ENCODE results near the gene MAGI2.

- TF ChIP-seq, protein P1, sequence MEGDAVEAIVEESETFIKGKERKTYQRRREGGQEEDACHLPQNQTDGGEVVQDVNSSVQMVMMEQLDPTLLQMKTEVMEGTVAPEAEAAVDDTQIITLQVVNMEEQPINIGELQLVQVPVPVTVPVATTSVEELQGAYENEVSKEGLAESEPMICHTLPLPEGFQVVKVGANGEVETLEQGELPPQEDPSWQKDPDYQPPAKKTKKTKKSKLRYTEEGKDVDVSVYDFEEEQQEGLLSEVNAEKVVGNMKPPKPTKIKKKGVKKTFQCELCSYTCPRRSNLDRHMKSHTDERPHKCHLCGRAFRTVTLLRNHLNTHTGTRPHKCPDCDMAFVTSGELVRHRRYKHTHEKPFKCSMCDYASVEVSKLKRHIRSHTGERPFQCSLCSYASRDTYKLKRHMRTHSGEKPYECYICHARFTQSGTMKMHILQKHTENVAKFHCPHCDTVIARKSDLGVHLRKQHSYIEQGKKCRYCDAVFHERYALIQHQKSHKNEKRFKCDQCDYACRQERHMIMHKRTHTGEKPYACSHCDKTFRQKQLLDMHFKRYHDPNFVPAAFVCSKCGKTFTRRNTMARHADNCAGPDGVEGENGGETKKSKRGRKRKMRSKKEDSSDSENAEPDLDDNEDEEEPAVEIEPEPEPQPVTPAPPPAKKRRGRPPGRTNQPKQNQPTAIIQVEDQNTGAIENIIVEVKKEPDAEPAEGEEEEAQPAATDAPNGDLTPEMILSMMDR (conservative IDR thresholded peaks at IDR 0.05 in 1 of 2, IDR thresholded peaks at IDR 0.05 in 1 of 2; ENCODE audit: extremely low read depth in 1 of 2, insufficient read depth in 1 of 2, low read depth in 1 of 2, low read length in 2 of 2) = no peak
- TF ChIP-seq EZH2 (IDR thresholded peaks at IDR 0.05; ENCODE audit: borderline replicate concordance, low read length) = no peak
Measured at GRCh38 chr7:78172267-78172757, 1281.2 kb downstream of the MAGI2 start.
